Measurements from ENCODE around the gene HNRNPUL2. TPM values are rescaled to one million over a fixed set of nuclear protein-coding genes. Genes with fewer than 3 reads are reported as not detected.

The HNRNPUL2 gene
- total and polyA plus RNA-seq, 2 donors (not counting 3 experiments of a cell fraction or from before 2014, with no cell fraction given), result 18.3 to 56.2 TPM

DNA sequence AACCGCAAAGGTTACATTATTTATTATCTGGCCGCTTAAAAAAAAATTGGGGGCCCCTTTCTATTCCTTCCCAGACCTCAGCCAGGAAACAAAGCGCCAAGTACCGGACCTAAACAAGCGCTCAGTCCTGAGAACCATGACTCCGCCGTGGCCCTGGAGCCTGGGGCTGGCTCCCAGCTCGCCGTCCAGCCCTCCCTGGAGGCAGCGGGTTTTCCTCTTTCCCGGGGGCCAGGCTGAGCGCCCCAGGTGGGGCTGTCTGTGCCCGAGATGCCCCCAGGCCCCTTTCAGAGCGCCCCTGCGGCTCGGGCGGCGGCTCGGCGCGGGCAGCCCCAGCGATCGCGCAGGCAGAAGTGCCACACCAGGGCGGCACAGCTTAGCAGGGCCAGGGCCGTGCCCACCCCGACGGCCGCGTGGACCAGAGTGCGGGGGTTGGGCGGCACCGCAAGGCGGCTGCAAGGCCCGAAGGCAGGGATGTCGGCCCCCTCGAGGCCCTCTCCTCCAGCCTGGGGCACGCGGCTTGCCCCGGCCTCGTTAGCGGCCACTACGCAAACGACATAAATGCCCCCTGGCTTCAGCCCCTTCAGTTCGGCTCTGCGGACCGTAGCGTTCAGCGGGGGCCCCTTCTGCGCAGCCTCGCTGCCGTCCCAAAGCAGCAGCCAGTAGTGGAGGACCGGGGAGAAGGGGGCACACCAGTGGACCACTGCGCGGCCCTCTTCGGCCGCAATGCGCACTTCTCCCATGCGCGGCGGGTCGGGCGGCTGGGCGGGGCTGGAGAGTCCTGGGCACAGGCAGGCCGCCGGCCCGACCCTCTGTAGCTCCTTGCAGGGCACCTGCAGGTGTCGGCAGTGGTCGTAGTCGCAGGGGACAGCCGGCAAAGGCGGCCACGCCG, 39.5 kb downstream of the HNRNPUL2 start:
- TF ChIP-seq GATA2 (IDR thresholded peaks at IDR 0.05; ENCODE audit: insufficient read depth, insufficient read length, low read depth, low read length) (no peak), EZH2 (IDR thresholded peaks at IDR 0.05; ENCODE audit: borderline replicate concordance, low read depth, low read length, severe bottlenecking) (peak; percentile 70)
- H3K4me2 ChIP-seq (ENCODE audit: insufficient read depth, low read length), result no peak overlapping the region
- peak overlapping the region; percentile 50 for H2AFZ ChIP-seq (ENCODE audit: low read depth, low read length)
- CTCF ChIA-PET, result no interaction called here
- H3K9ac ChIP-seq (replicated peaks; ENCODE audit: extremely low read depth, insufficient read depth, low read length), result no peak overlapping the region
- H3K9me1 ChIP-seq (replicated peaks; ENCODE audit: control insufficient read depth, extremely low read depth, insufficient read depth, low read length), result no peaks in the 10 kb centered on the region
- no peaks in the 10 kb centered on the region for H4K20me1 ChIP-seq (replicated peaks; ENCODE audit: control insufficient read depth, extremely low read depth, insufficient read depth, low read length)
- H3K36me3 ChIP-seq (ENCODE audit: control insufficient read depth in 2 of 2, extremely low read depth in 1 of 2, insufficient read depth in 2 of 2, low read length in 2 of 2), result peaks cover 5 to 22% of the 10 kb centered on the region in 2 experiments
- dilution Hi-C loops (cut with MboI; ENCODE audit: extremely low pct_ligation_motif_present, low sequenced_read_pairs), result no loop called here
- no peaks in the 10 kb centered on the region for H3K9me3 ChIP-seq (replicated peaks; ENCODE audit: control insufficient read depth, insufficient read depth, low read length)
- POLR2A ChIA-PET, result no interaction called here
- no TSS peak for BruUV-seq (replicated peaks)
- no peaks in the 10 kb centered on the region for H3K4me1 ChIP-seq (ENCODE audit: control insufficient read depth, extremely low read depth, insufficient read depth, low read length)
- peaks cover 2 to 10% of the 10 kb centered on the region in 2 experiments for H3K27me3 ChIP-seq (ENCODE audit: control insufficient read depth in 2 of 2, insufficient read depth in 2 of 2, low read length in 2 of 2)
- DNase-seq (ENCODE audit: low read depth, low spot score) (no peak), FAIRE-seq (peak; percentile 28)
- peak overlapping the region in 1 of 3 experiments; percentile 16 for H3K4me3 ChIP-seq (replicated peaks in 1 of 3; ENCODE audit: insufficient read depth in 1 of 3, low read depth in 1 of 3, low read length in 3 of 3)
- no peak overlapping the region for H3K27ac ChIP-seq (ENCODE audit: insufficient read depth, low read depth, low read length)
- intact Hi-C loops (cut with micrococcal nuclease), result no loop called here
- no peaks in the 10 kb centered on the region for H3K79me2 ChIP-seq (ENCODE audit: control insufficient read depth, insufficient read depth, low read length)

DNA sequence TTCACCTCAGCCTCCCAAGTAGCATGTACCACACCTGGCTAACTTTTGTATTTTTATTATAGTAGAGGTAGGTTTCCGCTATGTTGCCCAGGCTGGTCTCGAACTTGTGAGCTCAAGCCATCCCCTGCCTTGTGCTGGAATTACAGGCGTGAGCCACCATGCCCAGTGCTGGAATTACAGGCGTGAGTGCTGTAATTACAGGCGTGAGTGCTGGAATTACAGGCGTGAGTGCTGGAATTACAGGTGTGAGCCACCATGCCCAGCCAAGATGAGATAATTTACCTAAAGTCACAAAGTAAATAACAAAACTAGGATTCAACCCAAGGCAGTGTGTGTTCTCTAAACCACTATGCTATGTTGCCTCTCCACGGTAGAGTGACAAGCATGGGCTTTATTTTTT, 44.7 kb downstream of the HNRNPUL2 start:
- TF ChIP-seq POLR2A (IDR thresholded peaks at IDR 0.05; ENCODE audit: low read depth, low read length), result no peak
- TF ChIP-seq, protein P1, sequence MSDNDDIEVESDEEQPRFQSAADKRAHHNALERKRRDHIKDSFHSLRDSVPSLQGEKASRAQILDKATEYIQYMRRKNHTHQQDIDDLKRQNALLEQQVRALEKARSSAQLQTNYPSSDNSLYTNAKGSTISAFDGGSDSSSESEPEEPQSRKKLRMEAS (IDR thresholded peaks at IDR 0.05; ENCODE audit: insufficient read depth, insufficient read length), result no peak
- TF ChIP-seq, protein P2, sequence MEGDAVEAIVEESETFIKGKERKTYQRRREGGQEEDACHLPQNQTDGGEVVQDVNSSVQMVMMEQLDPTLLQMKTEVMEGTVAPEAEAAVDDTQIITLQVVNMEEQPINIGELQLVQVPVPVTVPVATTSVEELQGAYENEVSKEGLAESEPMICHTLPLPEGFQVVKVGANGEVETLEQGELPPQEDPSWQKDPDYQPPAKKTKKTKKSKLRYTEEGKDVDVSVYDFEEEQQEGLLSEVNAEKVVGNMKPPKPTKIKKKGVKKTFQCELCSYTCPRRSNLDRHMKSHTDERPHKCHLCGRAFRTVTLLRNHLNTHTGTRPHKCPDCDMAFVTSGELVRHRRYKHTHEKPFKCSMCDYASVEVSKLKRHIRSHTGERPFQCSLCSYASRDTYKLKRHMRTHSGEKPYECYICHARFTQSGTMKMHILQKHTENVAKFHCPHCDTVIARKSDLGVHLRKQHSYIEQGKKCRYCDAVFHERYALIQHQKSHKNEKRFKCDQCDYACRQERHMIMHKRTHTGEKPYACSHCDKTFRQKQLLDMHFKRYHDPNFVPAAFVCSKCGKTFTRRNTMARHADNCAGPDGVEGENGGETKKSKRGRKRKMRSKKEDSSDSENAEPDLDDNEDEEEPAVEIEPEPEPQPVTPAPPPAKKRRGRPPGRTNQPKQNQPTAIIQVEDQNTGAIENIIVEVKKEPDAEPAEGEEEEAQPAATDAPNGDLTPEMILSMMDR (IDR thresholded peaks at IDR 0.05; ENCODE audit: extremely low read depth in 1 of 2, insufficient read depth in 1 of 2, low read depth in 1 of 2, low read length in 2 of 2), result no peak
- TF ChIP-seq EZH2 (IDR thresholded peaks at IDR 0.05; ENCODE audit: borderline replicate concordance, low read depth, low read length, severe bottlenecking), result no peak
- no peak for TF ChIP-seq GATA2 (IDR thresholded peaks at IDR 0.05; ENCODE audit: insufficient read depth, insufficient read length, low read depth, low read length)
- TF ChIP-seq MYC (IDR thresholded peaks at IDR 0.05; ENCODE audit: low read depth, low read length), result no peak
- no peak for TF ChIP-seq POLR2AphosphoS5 (IDR thresholded peaks at IDR 0.05; ENCODE audit: insufficient read depth, low read depth, low read length)
- TF ChIP-seq JUN (IDR thresholded peaks at IDR 0.05; ENCODE audit: borderline replicate concordance, insufficient read depth, insufficient read length, low read depth), result no peak
- TF ChIP-seq FOS (IDR thresholded peaks at IDR 0.05; ENCODE audit: borderline replicate concordance, insufficient read depth, low read length), result no peak
- Histone ChIP-seq H3K27me3 (ENCODE audit: control insufficient read depth in 2 of 2, insufficient read depth in 2 of 2, low read length in 2 of 2) (no peaks in the 10 kb centered on the region), H3K4me3 (replicated peaks in 1 of 3; ENCODE audit: insufficient read depth in 1 of 3, low read depth in 1 of 3, low read length in 3 of 3) (no peak overlapping the region), H3K9ac (replicated peaks; ENCODE audit: extremely low read depth, insufficient read depth, low read length) (no peak overlapping the region), H3K9me3 (replicated peaks; ENCODE audit: control insufficient read depth, insufficient read depth, low read length) (no peaks in the 10 kb centered on the region), H3K4me2 (ENCODE audit: insufficient read depth, low read length) (no peak overlapping the region), H3K27ac (ENCODE audit: insufficient read depth, low read depth, low read length) (no peak overlapping the region), H3K79me2 (ENCODE audit: control insufficient read depth, insufficient read depth, low read length) (peaks cover 12% of the 10 kb centered on the region), H4K20me1 (replicated peaks; ENCODE audit: control insufficient read depth, extremely low read depth, insufficient read depth, low read length) (no peaks in the 10 kb centered on the region), H3K36me3 (ENCODE audit: control insufficient read depth in 2 of 2, extremely low read depth in 1 of 2, insufficient read depth in 2 of 2, low read length in 2 of 2) (peaks cover 0 to 4% of the 10 kb centered on the region in 2 experiments), H3K9me1 (replicated peaks; ENCODE audit: control insufficient read depth, extremely low read depth, insufficient read depth, low read length) (no peaks in the 10 kb centered on the region), H3K4me1 (ENCODE audit: control insufficient read depth, extremely low read depth, insufficient read depth, low read length) (peaks cover 11% of the 10 kb centered on the region), H2AFZ (ENCODE audit: low read depth, low read length) (no peak overlapping the region)
- POLR2A ChIA-PET, result no interaction called here
- CTCF ChIA-PET, result interaction anchor here (1.4 to 3.9 kb wide), 2 partner anchors 10 to 11 kb away, joined by 3 to 118 read pairs; partner anchors contain the start of genes LBHD1, LRRN4CL and UQCC3
- dilution Hi-C loops (cut with MboI; ENCODE audit: extremely low pct_ligation_motif_present, low sequenced_read_pairs), result no loop called here
- BruUV-seq (replicated peaks), result no TSS peak
- FAIRE-seq (no peak), DNase-seq (ENCODE audit: low read depth, low spot score) (no peak)
- intact Hi-C loops (cut with micrococcal nuclease), result no loop called here
